Measurements from ENCODE around the gene GATA2. TPM values are rescaled to one million over a fixed set of nuclear protein-coding genes. Genes with fewer than 3 reads are reported as not detected.

GATA2 gene
- total RNA-seq, 3 donors from 2014 or later, result 1.6 to 10.1 (median 8.8) TPM

DNA sequence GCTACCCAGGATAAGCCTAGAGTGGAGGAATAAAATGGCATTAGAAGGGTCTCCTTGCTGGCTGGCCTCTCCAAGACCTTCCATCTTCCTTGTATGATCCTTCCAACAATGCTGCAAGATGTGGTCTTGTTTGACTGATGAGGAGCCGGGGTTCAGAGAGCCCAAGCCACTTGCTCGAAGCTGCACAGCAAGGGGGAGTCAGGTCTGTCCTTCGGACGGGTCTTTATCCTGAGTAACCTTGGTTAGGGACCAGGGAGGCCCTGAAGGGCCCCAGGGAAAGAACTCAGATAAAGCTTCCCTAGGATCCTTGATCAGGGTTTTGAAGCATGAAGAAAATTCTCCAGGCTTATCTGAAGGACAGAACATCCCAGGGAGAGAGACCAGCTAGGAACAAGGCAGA, 19.3 kb downstream of the GATA2 start:
- H3K9me3 ChIP-seq, result no peaks in the 10 kb centered on the region
- H3K36me3 ChIP-seq (ENCODE audit: low read depth), result no peaks in the 10 kb centered on the region
- no peak for DNase-seq
- no peak for ATAC-seq
- H3K4me3 ChIP-seq, result no peak overlapping the region
- intact Hi-C loops (cut with DNase I, micrococcal nuclease), result no loop called here
- TF ChIP-seq, protein P1, sequence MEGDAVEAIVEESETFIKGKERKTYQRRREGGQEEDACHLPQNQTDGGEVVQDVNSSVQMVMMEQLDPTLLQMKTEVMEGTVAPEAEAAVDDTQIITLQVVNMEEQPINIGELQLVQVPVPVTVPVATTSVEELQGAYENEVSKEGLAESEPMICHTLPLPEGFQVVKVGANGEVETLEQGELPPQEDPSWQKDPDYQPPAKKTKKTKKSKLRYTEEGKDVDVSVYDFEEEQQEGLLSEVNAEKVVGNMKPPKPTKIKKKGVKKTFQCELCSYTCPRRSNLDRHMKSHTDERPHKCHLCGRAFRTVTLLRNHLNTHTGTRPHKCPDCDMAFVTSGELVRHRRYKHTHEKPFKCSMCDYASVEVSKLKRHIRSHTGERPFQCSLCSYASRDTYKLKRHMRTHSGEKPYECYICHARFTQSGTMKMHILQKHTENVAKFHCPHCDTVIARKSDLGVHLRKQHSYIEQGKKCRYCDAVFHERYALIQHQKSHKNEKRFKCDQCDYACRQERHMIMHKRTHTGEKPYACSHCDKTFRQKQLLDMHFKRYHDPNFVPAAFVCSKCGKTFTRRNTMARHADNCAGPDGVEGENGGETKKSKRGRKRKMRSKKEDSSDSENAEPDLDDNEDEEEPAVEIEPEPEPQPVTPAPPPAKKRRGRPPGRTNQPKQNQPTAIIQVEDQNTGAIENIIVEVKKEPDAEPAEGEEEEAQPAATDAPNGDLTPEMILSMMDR (IDR thresholded peaks at IDR 0.05), result no peak
- H3K4me1 ChIP-seq (ENCODE audit: low read depth), result no peaks in the 10 kb centered on the region

DNA sequence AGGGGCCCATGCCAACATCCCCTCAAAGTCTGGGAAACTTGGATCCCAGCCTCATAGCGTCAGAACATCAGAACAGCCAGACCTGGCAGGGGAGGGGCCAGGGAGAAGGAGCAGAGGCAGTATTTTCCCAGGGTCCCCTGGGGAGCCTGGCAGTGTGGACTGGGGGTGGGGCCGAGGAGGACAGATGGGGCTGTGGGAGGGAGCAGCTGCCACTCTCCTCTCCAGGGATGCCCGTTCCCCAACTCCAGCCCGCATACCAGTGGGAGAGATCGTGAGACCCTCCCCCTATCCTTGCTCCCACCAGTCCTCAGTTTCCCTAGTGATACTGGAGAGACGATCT, 19.9 kb downstream of the GATA2 start:
- intact Hi-C loops (cut with DNase I, micrococcal nuclease), result no loop called here
- DNase-seq, result no peak
- H3K9me3 ChIP-seq, result no peaks in the 10 kb centered on the region
- no peaks in the 10 kb centered on the region for H3K36me3 ChIP-seq (ENCODE audit: low read depth)
- no peak overlapping the region for H3K4me3 ChIP-seq
- no peak for ATAC-seq
- no peaks in the 10 kb centered on the region for H3K4me1 ChIP-seq (ENCODE audit: low read depth)
- TF ChIP-seq, protein P1 (IDR thresholded peaks at IDR 0.05), result no peak

DNA sequence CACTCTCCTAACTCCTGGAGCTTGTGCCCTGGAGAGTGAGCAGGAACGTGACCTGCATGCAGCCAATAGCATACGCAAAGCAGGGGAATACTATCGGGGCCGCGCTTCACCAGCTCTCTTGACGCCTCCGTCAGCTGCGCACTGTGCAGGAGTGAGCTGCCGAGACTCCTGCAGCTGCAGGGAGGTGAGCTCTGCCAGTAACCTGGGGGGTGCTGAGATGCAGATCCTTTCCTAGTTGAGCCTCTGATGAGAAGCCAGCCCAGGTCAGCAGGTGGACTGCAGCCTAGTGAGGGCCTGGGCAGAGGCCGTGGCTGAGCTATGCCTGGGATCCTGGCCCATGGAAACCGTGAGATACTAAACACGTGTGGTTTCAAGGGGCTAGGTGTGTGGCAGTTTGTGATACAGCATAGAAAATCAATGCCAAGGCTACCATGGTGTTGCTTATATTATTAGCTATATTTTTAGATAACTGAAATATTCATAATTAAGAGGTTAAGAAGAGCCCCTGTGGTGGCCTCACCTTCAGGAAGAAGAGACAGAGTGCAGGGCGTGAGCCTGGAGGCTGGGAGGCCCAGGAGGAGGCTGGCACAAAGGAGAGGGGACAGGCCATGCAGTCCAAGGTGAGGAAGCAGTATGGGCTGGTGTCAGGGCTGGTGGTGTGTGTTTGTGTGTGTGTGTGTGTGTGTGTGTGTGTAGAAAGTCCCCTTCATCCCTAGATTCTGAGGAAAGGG, 20.4 kb downstream of the GATA2 start:
- TF ChIP-seq, protein P1 (IDR thresholded peaks at IDR 0.05), result no peak

DNA sequence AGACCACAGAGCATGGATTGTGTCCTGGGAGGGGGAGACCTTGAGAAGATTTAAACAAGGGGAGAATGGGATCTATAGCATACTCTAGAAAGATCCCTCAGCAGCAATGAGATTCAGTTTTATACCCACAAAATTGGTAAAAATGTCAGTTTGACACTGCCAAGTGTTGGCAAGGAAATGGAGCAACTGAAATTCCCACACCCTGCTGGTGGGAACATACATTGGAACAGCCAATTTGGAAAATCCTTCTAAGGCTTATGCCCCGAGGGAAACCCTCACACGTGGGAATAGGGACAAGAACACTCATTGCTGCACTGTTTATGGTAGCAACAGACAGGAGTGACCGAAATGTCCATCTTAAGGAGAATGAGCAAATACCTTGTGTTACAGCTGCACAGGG, 21.3 kb downstream of the GATA2 start:
- DNase-seq, result no peak
- Histone ChIP-seq H3K36me3 (ENCODE audit: low read depth) (no peaks in the 10 kb centered on the region), H3K4me1 (ENCODE audit: low read depth) (no peaks in the 10 kb centered on the region), H3K9me3 (no peaks in the 10 kb centered on the region), H3K4me3 (no peak overlapping the region)
- ATAC-seq, result no peak
- TF ChIP-seq, protein P1 (IDR thresholded peaks at IDR 0.05), result no peak
- intact Hi-C loops (cut with DNase I, micrococcal nuclease), result no loop called here

More for the DNA sequence above, 20.4 kb downstream of the GATA2 start:
- ATAC-seq, result no peak
- Histone ChIP-seq H3K4me3 (no peak overlapping the region), H3K9me3 (no peaks in the 10 kb centered on the region), H3K4me1 (ENCODE audit: low read depth) (no peaks in the 10 kb centered on the region), H3K36me3 (ENCODE audit: low read depth) (no peaks in the 10 kb centered on the region)
- DNase-seq, result no peak
- intact Hi-C loops (cut with DNase I, micrococcal nuclease), result no loop called here

DNA sequence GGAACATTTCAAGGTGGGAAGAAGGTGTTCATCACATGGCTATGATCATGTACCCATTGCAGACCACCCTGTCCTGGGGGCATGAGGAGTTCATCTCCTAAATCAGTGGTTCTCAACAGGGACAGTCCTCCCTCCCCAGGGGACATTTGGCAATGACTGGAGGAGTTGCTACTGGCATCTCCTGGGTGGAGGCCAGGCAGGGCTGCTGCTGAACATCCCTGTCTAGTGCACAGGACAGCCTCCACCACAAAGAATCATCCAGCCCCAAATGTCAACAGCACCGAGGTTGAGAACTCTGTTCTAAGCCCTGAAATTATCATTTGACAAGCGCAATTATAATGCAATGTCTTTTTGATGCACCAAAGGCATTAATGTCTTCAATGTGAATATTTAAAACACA, 21.9 kb downstream of the GATA2 start:
- Histone ChIP-seq H3K4me3 (no peak overlapping the region), H3K9me3 (no peaks in the 10 kb centered on the region), H3K36me3 (ENCODE audit: low read depth) (no peaks in the 10 kb centered on the region), H3K4me1 (ENCODE audit: low read depth) (no peaks in the 10 kb centered on the region)
- TF ChIP-seq, protein P1 (IDR thresholded peaks at IDR 0.05), result no peak
- ATAC-seq (no peak), DNase-seq (no peak)
- intact Hi-C loops (cut with DNase I, micrococcal nuclease), result no loop called here

Data from mucosa of descending colon (tissue), 3 donors.